HUES48 (cell line): ENCODE results near the gene AUP1.

Experiments
- H3K27ac ChIP-seq: one replicate; pipeline ENCODE4 v1.7.0; 2013; ENCODE audit warnings: low read depth, low read length, inconsistent platforms
- H3K27me3 ChIP-seq: 2 replicates; pipeline ENCODE4 v1.6.1; 2013; ENCODE audit warnings: mild to moderate bottlenecking, low read length; ENCODE audit not compliant: control insufficient read depth, insufficient read depth
- H3K36me3 ChIP-seq: 2 replicates; pipeline ENCODE4 v1.6.1; 2013; ENCODE audit warnings: low read length; ENCODE audit not compliant: control insufficient read depth, insufficient read depth
- H3K4me1 ChIP-seq: 2 replicates; pipeline ENCODE4 v1.6.1; 2013; ENCODE audit warnings: mild to moderate bottlenecking, low read length; ENCODE audit not compliant: control insufficient read depth, insufficient read depth
- H3K4me3 ChIP-seq: 2 replicates; pipeline ENCODE4 v1.5.1; 2013; ENCODE audit warnings: mild to moderate bottlenecking, low read depth, low read length
- H3K9ac ChIP-seq: 2 replicates; pipeline ENCODE4 v1.6.1; 2013; ENCODE audit warnings: mild to moderate bottlenecking, low read depth, low read length, moderate library complexity
- H3K9me3 ChIP-seq: 2 replicates; pipeline ENCODE4 v1.6.1; 2013; ENCODE audit warnings: low read length; ENCODE audit not compliant: control insufficient read depth, insufficient read depth

The AUP1 gene

DNA sequence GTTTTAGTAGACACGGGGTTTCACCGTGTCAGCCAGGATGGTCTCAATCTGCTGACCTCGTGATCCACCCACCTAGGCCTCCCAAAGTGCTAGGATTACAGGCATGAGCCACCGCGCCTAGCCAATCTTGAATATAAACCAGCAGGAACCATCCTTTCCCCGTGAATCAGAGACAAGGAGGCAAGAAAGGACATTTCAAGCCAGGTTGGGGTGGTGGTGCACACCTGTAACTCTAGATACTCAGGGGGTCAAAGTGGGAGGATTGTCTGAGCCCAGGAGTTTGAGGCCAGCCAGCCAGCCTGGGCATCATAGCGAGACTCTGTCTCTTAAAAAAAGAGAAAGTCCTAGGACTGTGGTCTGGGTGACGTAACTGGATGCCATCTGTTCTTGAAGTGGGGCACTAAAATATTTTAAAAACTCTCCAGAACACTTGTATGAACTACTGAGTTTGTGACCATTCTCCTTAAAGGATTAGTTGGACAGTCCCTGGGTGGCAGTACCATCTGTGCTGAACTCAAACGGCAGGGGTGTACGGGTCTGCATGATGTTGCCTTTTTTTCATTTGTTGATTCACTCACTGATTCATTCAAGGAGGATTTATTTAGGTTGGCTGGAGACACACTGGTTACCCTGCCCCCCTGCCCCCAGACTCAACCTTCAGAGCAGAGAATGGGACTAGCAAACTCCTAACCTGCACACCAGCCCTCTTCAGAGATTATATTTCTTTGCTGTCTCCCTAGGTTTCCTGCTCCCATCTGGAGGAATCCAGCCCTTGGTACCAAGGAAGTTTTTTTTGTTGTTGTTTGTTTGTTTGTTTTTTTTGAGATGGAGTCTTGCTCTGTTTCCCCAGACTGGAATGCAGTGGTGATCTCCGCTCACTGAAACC, 18.2 kb downstream of the AUP1 start:
- Histone ChIP-seq H3K4me1 (peaks cover 19% of the 10 kb centered on the region), H3K9me3 (no peaks in the 10 kb centered on the region; the same call in 1 of the 2 replicates), H3K9ac (no peak overlapping the region), H3K36me3 (no peaks in the 10 kb centered on the region), H3K27ac (no peak overlapping the region), H3K27me3 (peaks cover 80% of the 10 kb centered on the region), H3K4me3 (no peak overlapping the region)

DNA sequence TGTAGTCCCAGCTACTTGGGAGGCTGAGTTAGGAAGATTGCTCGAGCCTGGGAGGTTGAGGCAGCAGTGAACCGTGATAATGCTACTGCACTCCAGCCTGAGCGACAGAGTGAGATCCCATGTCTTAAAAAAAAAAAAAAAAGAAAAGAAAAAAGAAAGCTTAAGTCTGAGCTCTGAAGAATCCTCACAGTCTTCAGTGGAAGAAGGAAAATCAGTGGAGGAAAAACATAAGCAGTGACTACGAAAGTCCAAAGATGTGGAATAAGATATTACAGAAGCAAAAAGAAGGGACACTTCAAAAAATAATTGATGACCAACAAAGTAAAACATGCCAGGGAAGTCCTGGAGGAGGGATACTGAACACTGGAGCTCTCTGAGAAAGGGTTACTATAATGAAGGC, 19.2 kb downstream of the AUP1 start:
- H3K27me3 ChIP-seq = peaks cover 74% of the 10 kb centered on the region

DNA sequence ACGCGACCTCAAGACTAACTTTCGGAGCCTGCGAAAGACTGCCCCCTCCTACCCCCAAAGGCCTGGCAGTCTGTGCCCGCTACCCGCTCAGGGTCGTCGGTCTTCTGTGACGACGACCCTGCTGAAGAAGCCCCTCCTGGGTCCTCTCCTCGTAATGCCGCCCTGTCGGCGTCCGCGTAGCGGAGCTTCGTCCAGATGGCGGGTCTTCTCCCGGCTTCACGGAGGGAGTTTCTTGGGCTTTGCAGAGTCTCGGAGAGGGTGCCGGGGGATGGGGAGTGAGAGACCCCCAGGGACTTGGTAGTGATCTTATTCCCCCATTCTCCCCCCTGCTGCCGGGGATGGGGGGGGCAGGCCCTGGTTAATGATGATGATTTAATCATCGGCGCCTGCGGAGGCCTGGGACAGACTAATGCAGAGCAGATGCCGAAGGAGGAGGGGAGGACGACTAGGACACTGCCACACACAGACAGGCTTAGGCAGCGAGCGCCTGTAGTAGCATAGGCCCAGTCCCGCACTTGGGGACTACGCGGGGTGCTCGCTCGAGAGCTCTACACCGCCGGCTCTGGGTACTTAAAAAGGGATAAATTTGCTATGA, 21.5 kb downstream of the AUP1 start:
- H3K36me3 ChIP-seq = peaks cover 10% of the 10 kb centered on the region; the same call in 1 of the 2 replicates
- H3K9ac ChIP-seq = peak overlapping the region; percentile 93
- peaks cover 74% of the 10 kb centered on the region for H3K27me3 ChIP-seq
- no peaks in the 10 kb centered on the region for H3K9me3 ChIP-seq
- peaks cover 12% of the 10 kb centered on the region; the same call in 1 of the 2 replicates for H3K4me1 ChIP-seq
- peak overlapping the region; percentile 93 for H3K4me3 ChIP-seq
- H3K27ac ChIP-seq = peak overlapping the region; percentile 100

More for the DNA sequence above, 19.2 kb downstream of the AUP1 start:
- Histone ChIP-seq H3K27ac (no peak overlapping the region), H3K4me3 (no peak overlapping the region), H3K9me3 (no peaks in the 10 kb centered on the region), H3K36me3 (peaks cover 4% of the 10 kb centered on the region; the same call in 1 of the 2 replicates), H3K4me1 (peaks cover 19% of the 10 kb centered on the region), H3K9ac (no peak overlapping the region)

DNA sequence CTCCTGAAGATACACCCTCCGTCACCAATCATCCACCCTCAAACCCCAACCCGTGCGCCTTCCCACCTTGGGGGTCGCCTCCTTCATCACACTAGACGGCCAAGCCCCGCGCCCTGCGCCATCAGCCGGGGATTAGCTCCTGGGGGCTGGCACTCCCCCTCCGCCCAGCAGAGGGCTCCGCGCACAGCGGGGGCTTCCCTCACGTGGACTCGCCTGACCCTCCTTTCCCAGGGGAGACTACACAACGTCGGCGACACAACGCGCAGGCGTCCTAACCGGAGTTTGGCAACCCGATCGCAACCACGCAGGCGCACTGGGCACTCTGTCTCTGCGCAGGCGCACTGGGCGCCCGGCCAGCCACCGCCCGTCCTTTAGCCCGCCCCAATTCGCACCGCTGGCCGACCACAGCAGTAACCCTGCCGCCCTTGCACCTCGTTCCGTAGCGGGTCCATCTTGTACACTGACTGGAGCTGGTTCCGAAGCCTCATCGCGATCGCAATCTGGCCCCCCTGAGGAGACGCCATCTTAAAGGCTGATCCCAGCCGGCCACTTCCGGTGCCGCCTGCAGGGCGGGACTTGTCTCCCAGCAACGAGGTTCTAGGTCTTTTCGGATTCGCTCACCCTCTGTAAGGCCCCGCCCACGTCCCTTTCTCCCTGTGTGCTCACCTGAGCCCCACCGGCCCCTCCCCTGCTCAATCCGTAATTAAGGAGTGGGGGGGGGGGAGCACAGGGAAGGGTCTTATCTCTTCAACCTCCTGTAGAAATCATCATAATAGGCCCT, 22.2 kb downstream of the AUP1 start, which contains the start of gene PCGF1:
Gene PCGF1 (minus strand): TSS at position 551 of the 781 bp plus-strand sequence. CDS start 27 bp downstream, at position 524.
- peaks cover 12% of the 10 kb centered on the region; the same call in 1 of the 2 replicates for H3K4me1 ChIP-seq
- peak within 1 kb of the TSS; percentile 93 for H3K4me3 ChIP-seq
- peak within 1 kb of the TSS; percentile 100 for H3K27ac ChIP-seq
- H3K9ac ChIP-seq = peak within 1 kb of the TSS; percentile 93
- H3K36me3 ChIP-seq = peaks cover 10% of the 10 kb centered on the region; the same call in 1 of the 2 replicates
- peaks cover 74% of the 10 kb centered on the region for H3K27me3 ChIP-seq
- no peaks in the 10 kb centered on the region for H3K9me3 ChIP-seq

DNA sequence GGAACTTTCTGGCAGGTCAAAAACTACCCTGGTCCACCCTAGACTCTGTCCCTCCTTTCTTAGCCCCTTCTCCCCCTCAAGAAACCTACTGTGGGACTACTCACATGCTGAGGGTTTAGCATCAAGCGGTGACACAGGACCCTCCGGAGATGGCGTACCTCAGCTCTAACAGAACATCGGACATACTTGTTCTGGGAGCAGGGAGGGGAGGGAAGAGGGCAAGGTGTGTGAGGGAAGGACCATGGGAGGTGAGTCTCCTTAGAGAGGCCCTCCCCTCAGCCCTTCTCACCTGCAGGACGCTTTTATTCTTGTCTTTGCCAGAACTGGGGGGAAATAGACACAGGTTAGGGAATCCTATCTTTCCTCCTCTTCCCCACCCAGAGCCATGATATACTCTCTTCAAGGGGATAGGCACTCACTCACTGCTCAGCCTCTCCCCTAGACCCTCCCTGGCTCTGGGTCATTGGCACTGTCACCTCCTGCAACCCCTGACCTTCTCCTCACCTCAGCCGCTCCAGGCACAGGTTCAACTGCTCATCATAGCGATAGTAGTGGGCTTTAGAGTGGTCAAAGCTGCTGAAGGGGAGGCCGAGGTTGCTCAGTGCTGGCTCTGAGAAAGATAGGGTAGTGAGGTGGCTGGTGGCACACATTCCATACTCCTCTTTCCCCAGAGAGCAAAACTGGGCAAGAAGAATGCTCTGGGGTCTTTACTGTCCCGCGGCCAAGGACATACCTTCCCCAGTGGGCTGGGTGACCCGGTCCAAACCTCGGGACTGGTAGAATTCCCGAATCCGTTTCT, 23.9 kb downstream of the AUP1 start:
- H3K9ac ChIP-seq = no peak overlapping the region
- peaks cover 74% of the 10 kb centered on the region for H3K27me3 ChIP-seq
- H3K4me1 ChIP-seq = peaks cover 12% of the 10 kb centered on the region; the same call in 1 of the 2 replicates
- H3K4me3 ChIP-seq = no peak overlapping the region
- peaks cover 10% of the 10 kb centered on the region; the same call in 1 of the 2 replicates for H3K36me3 ChIP-seq
- H3K9me3 ChIP-seq = no peaks in the 10 kb centered on the region
- no peak overlapping the region for H3K27ac ChIP-seq

DNA sequence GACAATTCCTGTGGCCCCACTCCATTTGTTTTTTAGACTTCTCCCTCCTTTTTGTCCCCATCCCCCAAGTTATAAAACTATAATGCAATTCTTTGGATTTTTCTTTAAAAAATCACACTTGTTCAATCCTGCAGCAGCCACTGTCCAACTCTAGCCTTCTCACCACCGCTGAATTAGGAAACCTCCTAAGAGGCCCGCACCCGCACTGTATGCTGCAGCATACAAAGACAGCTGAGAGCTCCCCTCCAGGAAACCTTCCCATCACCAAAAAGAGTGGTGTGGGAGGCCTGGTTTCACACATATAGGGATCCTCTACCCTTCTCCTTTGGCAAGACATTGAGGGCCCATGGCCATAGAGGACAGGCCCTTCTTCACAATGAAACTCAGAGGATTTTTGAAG, 24.9 kb downstream of the AUP1 start:
- H3K9me3 ChIP-seq = no peaks in the 10 kb centered on the region
- H3K27me3 ChIP-seq = peaks cover 74% of the 10 kb centered on the region
- peaks cover 19% of the 10 kb centered on the region; the same call in 1 of the 2 replicates for H3K4me1 ChIP-seq
- no peak overlapping the region for H3K9ac ChIP-seq
- peaks cover 10% of the 10 kb centered on the region; the same call in 1 of the 2 replicates for H3K36me3 ChIP-seq
- H3K27ac ChIP-seq = no peak overlapping the region
- H3K4me3 ChIP-seq = no peak overlapping the region

DNA sequence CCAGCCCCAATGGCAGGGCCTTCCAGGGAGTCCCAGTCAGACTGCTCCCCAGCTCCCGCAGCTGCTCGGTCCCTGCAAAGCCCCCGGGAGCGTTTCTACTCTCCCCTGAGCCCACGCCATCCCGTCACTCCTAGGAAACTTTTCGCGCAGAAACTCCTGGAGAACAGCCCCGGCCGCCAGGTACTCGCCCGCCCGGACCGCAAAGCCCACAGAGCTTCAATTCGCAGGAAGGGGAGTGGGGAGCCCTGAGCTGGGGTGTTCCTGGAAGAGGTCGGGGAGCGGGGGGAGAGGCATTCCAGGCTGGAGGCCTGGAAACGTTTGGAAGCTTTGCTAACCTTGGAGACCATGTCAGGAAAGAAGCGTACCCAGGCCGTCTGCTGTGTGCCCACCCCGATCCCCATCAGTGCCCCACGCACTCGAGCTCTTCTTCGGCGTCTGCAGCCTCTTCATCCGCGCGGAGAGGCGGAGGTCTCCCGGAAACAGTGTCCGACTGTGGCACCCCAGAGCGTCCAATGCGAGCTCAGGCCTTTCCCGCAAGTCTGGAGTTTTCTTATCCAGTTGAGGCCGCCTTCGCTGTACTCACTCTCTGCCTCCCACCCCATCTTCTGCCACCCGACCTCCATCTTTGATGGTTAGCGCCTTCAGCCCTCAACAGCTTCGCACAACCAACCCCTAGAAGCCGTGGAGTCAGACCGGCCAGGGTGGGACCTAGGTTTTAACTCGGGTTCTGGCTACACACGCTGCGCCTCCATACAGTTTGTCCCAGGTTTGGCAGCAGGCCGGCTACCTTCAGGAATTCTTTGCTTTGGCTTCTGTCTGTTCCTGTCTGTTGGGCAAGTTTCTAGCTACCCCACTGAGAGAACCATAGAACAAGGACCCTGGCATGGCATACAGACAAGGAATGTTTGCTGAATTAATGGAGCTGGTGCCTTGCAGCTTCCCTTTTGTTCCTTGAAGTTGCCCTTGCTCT, 25.7 kb downstream of the AUP1 start:
- Histone ChIP-seq H3K27ac (no peak overlapping the region), H3K4me3 (peak overlapping the region; percentile 60), H3K4me1 (peaks cover 19% of the 10 kb centered on the region; the same call in 1 of the 2 replicates), H3K9me3 (no peaks in the 10 kb centered on the region), H3K27me3 (peaks cover 74% of the 10 kb centered on the region), H3K36me3 (peaks cover 10% of the 10 kb centered on the region; the same call in 1 of the 2 replicates), H3K9ac (no peak overlapping the region)

- no peak overlapping the region for H3K27ac ChIP-seq
- no peak overlapping the region for H3K9ac ChIP-seq
- peaks cover 10% of the 10 kb centered on the region; the same call in 1 of the 2 replicates for H3K36me3 ChIP-seq
- no peaks in the 10 kb centered on the region for H3K9me3 ChIP-seq
- H3K4me3 ChIP-seq = peak overlapping the region; percentile 60
- H3K27me3 ChIP-seq = peaks cover 79% of the 10 kb centered on the region
- peaks cover 13% of the 10 kb centered on the region; the same call in 1 of the 2 replicates for H3K4me1 ChIP-seq
Measured at GRCh38 chr2:74502720-74503505, 26.6 kb downstream of the AUP1 start.
